Measurements from ENCODE around the gene NELL1.

Gene NELL1

GRCh38 chr11:21588754-21589153, 919.4 kb downstream of the NELL1 start:
- TF ChIP-seq EZH2phosphoT487 (IDR thresholded peaks at IDR 0.05; ENCODE audit: borderline replicate concordance, low read length) (no peak), CTCF (IDR thresholded peaks at IDR 0.05; ENCODE audit: low read depth, low read length, poor library complexity, severe bottlenecking) (no peak)
- Histone ChIP-seq H3K4me3 (ENCODE audit: low read length) (no peak overlapping the region), H4K20me1 (ENCODE audit: control insufficient read depth, insufficient read depth, low read depth, low read length) (no peaks in the 10 kb centered on the region), H3K9me2 (replicated peaks; ENCODE audit: control insufficient read depth, low read length) (no peaks in the 10 kb centered on the region), H3K4me2 (ENCODE audit: low read length) (no peak overlapping the region), H3F3A (ENCODE audit: control insufficient read depth, insufficient read depth) (no peaks in the 10 kb centered on the region), H3K79me2 (ENCODE audit: control insufficient read depth, low read length) (no peaks in the 10 kb centered on the region), H3K27ac (ENCODE audit: low read depth, low read length) (no peak overlapping the region), H3K36me3 (ENCODE audit: control insufficient read depth, low read length) (no peaks in the 10 kb centered on the region), H3K4me1 (ENCODE audit: control insufficient read depth, low read length) (no peaks in the 10 kb centered on the region), H3K9me3 (ENCODE audit: control insufficient read depth, insufficient read depth, low read length) (no peaks in the 10 kb centered on the region), H3K27me3 (ENCODE audit: control insufficient read depth, low read length) (no peaks in the 10 kb centered on the region)

- no peaks in the 10 kb centered on the region for H3K27me3 ChIP-seq (ENCODE audit: control insufficient read depth, low read length)
- H3F3A ChIP-seq (ENCODE audit: control insufficient read depth, insufficient read depth), result no peaks in the 10 kb centered on the region
- H3K4me3 ChIP-seq (ENCODE audit: low read length), result no peak overlapping the region
- TF ChIP-seq CTCF (IDR thresholded peaks at IDR 0.05; ENCODE audit: low read depth, low read length, poor library complexity, severe bottlenecking) (no peak), EZH2phosphoT487 (IDR thresholded peaks at IDR 0.05; ENCODE audit: borderline replicate concordance, low read length) (no peak)
- H3K36me3 ChIP-seq (ENCODE audit: control insufficient read depth, low read length), result no peaks in the 10 kb centered on the region
- H4K20me1 ChIP-seq (ENCODE audit: control insufficient read depth, insufficient read depth, low read depth, low read length), result no peaks in the 10 kb centered on the region
- H3K79me2 ChIP-seq (ENCODE audit: control insufficient read depth, low read length), result no peaks in the 10 kb centered on the region
- no peak overlapping the region for H3K4me2 ChIP-seq (ENCODE audit: low read length)
- H3K27ac ChIP-seq (ENCODE audit: low read depth, low read length), result no peak overlapping the region
- no peaks in the 10 kb centered on the region for H3K4me1 ChIP-seq (ENCODE audit: control insufficient read depth, low read length)
- no peaks in the 10 kb centered on the region for H3K9me2 ChIP-seq (replicated peaks; ENCODE audit: control insufficient read depth, low read length)
- H3K9me3 ChIP-seq (ENCODE audit: control insufficient read depth, insufficient read depth, low read length), result no peaks in the 10 kb centered on the region
These were observed 933.3 kb downstream of the NELL1 start for GRCh38 chr11:21602699-21603098.

GRCh38 chr11:21603886-21604285, 934.5 kb downstream of the NELL1 start:
- Histone ChIP-seq H3K4me2 (ENCODE audit: low read length) (no peak overlapping the region), H3K9me2 (replicated peaks; ENCODE audit: control insufficient read depth, low read length) (no peaks in the 10 kb centered on the region), H3K27me3 (ENCODE audit: control insufficient read depth, low read length) (no peaks in the 10 kb centered on the region), H4K20me1 (ENCODE audit: control insufficient read depth, insufficient read depth, low read depth, low read length) (no peaks in the 10 kb centered on the region), H3K4me1 (ENCODE audit: control insufficient read depth, low read length) (no peaks in the 10 kb centered on the region), H3K36me3 (ENCODE audit: control insufficient read depth, low read length) (no peaks in the 10 kb centered on the region), H3K4me3 (ENCODE audit: low read length) (no peak overlapping the region), H3K9me3 (ENCODE audit: control insufficient read depth, insufficient read depth, low read length) (no peaks in the 10 kb centered on the region), H3F3A (ENCODE audit: control insufficient read depth, insufficient read depth) (no peaks in the 10 kb centered on the region), H3K79me2 (ENCODE audit: control insufficient read depth, low read length) (no peaks in the 10 kb centered on the region), H3K27ac (ENCODE audit: low read depth, low read length) (no peak overlapping the region)
- TF ChIP-seq CTCF (IDR thresholded peaks at IDR 0.05; ENCODE audit: low read depth, low read length, poor library complexity, severe bottlenecking) (no peak), EZH2phosphoT487 (IDR thresholded peaks at IDR 0.05; ENCODE audit: borderline replicate concordance, low read length) (no peak)

GRCh38 chr11:21604564-21604963, 935.2 kb downstream of the NELL1 start:
- TF ChIP-seq EZH2phosphoT487 (IDR thresholded peaks at IDR 0.05; ENCODE audit: borderline replicate concordance, low read length) (no peak), CTCF (IDR thresholded peaks at IDR 0.05; ENCODE audit: low read depth, low read length, poor library complexity, severe bottlenecking) (no peak)
- no peaks in the 10 kb centered on the region for H3K79me2 ChIP-seq (ENCODE audit: control insufficient read depth, low read length)
- no peak overlapping the region for H3K27ac ChIP-seq (ENCODE audit: low read depth, low read length)
- no peaks in the 10 kb centered on the region for H3K9me2 ChIP-seq (replicated peaks; ENCODE audit: control insufficient read depth, low read length)
- no peak overlapping the region for H3K4me3 ChIP-seq (ENCODE audit: low read length)
- H3F3A ChIP-seq (ENCODE audit: control insufficient read depth, insufficient read depth), result no peaks in the 10 kb centered on the region
- H3K36me3 ChIP-seq (ENCODE audit: control insufficient read depth, low read length), result no peaks in the 10 kb centered on the region
- H3K4me1 ChIP-seq (ENCODE audit: control insufficient read depth, low read length), result no peaks in the 10 kb centered on the region
- H4K20me1 ChIP-seq (ENCODE audit: control insufficient read depth, insufficient read depth, low read depth, low read length), result no peaks in the 10 kb centered on the region
- no peak overlapping the region for H3K4me2 ChIP-seq (ENCODE audit: low read length)
- H3K27me3 ChIP-seq (ENCODE audit: control insufficient read depth, low read length), result no peaks in the 10 kb centered on the region
- H3K9me3 ChIP-seq (ENCODE audit: control insufficient read depth, insufficient read depth, low read length), result no peaks in the 10 kb centered on the region
